ENCODE data around the gene AHCYL1.

The AHCYL1 gene

DNA sequence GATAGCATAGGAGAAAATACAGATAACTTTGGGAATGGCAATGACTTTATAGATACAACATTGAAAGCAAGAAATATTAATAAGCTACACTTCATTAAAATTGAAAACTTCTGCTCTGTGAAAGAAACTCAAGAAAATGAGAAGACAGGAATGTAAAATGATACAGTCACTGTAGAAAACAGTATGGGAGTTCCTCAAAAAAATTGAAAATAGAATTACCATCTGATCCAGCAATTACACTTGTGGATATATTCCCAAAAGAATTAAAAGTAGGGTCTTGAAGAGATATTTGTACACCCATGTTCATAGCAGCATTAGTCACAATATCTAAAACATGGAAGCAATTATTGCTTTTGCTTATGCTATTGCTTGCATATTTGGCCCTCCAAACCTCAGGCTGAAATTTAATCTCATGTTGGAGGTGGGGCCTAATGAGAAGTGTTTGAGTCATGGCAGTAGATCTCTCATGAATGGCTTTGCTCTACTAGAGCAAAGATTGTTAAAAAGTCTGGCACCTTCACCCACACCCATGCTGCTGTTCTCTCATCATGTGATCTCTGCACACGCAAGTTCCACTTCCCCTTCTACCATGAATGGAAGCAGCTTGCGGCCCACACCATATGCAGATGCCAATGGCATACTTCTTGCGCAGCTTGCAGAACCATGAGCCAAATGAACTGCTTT, 15.3 kb upstream of the AHCYL1 start:
- ChIA-PET POLR2A (no interaction called here), CTCF (interaction anchor here (1.4 kb wide), 1 partner anchor 179 kb away, joined by 4 read pairs; no protein-coding TSS in a partner anchor)
- no peak for TF ChIP-seq BHLHE40 (IDR thresholded peaks at IDR 0.05; ENCODE audit: borderline replicate concordance)
- DNase-seq (ENCODE audit: extremely low spot score) = no peak

DNA sequence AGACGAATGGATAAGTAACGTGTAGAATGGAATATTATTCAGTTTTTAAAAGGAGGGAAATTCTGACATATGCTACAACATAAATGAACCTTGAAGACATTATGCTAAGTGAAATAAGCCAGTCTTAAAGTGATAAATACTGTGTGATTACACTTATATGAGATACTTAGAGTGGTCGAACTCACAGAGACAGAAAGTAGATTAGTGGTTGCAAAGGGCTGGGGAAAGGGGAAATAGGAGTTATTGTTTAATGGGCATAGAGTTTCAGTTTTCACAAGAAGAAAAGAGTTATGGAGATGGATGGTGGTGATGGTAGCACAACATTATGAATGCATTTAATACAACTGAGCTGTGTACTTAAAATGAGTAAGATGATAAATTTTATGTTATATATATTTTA, 14.7 kb upstream of the AHCYL1 start:
- ChIA-PET POLR2A (no interaction called here), CTCF (interaction anchor here (1.4 kb wide), 1 partner anchor 179 kb away, joined by 4 read pairs; no protein-coding TSS in a partner anchor)
- TF ChIP-seq CTBP1 (IDR thresholded peaks at IDR 0.05; ENCODE audit: borderline replicate concordance) (no peak), ELF4 (IDR thresholded peaks at IDR 0.05) (no peak), FOXM1 (IDR thresholded peaks at IDR 0.05; ENCODE audit: borderline replicate concordance) (no peak), FOXK2 (IDR thresholded peaks at IDR 0.05) (no peak), ARNT (IDR thresholded peaks at IDR 0.05) (no peak)
- TF ChIP-seq, protein P1, sequence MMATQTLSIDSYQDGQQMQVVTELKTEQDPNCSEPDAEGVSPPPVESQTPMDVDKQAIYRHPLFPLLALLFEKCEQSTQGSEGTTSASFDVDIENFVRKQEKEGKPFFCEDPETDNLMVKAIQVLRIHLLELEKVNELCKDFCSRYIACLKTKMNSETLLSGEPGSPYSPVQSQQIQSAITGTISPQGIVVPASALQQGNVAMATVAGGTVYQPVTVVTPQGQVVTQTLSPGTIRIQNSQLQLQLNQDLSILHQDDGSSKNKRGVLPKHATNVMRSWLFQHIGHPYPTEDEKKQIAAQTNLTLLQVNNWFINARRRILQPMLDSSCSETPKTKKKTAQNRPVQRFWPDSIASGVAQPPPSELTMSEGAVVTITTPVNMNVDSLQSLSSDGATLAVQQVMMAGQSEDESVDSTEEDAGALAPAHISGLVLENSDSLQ (IDR thresholded peaks at IDR 0.05) = no peak
- DNase-seq (ENCODE audit: extremely low spot score) = no peak

DNA sequence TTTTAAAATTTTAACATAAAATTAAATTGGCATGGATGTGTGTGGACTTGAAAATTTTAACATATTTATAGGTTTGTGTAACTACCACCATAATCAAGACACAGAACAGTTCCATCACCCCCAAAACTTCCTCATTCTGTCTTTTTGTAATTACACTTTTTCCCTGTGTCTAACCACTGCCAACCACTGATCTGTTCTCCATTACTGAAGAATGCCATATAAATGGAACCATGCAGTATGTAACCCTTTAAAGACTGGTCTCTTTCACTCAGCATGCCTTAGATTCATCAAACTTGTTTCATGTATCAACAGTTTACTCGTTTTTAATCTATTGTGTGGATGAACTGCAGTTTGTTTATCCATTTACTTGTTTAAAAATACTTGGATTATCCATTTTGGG, 13.0 kb upstream of the AHCYL1 start:
- CTCF ChIA-PET = interaction anchor here (1.3 kb wide), 1 partner anchor 13 kb away, joined by 9 read pairs; the partner anchor contains the start of gene AHCYL1
- no peak for TF ChIP-seq BHLHE40 (IDR thresholded peaks at IDR 0.05; ENCODE audit: borderline replicate concordance)
- TF ChIP-seq LEF1 (IDR thresholded peaks at IDR 0.05; ENCODE audit: borderline replicate concordance) = no peak
- TF ChIP-seq CTBP1 (IDR thresholded peaks at IDR 0.05; ENCODE audit: borderline replicate concordance) = no peak
- no peak for TF ChIP-seq TARDBP (IDR thresholded peaks at IDR 0.05)
- no peak for TF ChIP-seq SP1 (IDR thresholded peaks at IDR 0.05)
- TF ChIP-seq ARNT (IDR thresholded peaks at IDR 0.05) = no peak
- no peak for TF ChIP-seq FOXK2 (IDR thresholded peaks at IDR 0.05)
- no peak for TF ChIP-seq HDGF (IDR thresholded peaks at IDR 0.05; ENCODE audit: borderline replicate concordance)
- TF ChIP-seq NFRKB (IDR thresholded peaks at IDR 0.05) = no peak
- no peak for TF ChIP-seq SUZ12 (IDR thresholded peaks at IDR 0.05)
- POLR2A ChIA-PET = no interaction called here
- no peak for DNase-seq (ENCODE audit: extremely low spot score)

DNA sequence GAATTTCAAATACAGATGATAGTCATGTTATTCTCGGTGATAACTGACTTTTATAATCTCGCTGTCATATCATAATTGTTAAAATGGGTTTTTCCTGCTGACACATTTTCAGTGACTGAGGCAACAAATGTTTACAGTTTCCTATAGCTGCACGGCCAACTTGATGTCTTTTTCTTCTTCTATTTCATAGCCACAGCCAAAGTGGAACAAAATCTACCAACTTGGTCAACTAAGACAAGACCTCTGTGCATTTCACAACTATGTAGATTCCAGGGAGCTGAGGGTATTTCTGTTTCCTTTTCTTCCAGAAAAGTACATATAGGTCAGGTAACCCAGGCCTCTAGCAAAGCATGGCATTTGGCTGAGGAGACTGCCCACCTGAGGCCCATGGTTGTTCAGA, 10.4 kb upstream of the AHCYL1 start:
- TF ChIP-seq FOXA1 (IDR thresholded peaks at IDR 0.05) (no peak), LEF1 (IDR thresholded peaks at IDR 0.05; ENCODE audit: borderline replicate concordance) (no peak), ELF4 (IDR thresholded peaks at IDR 0.05) (no peak), FOXK2 (IDR thresholded peaks at IDR 0.05) (no peak), BHLHE40 (IDR thresholded peaks at IDR 0.05; ENCODE audit: borderline replicate concordance) (no peak)
- POLR2A ChIA-PET = no interaction called here
- DNase-seq (ENCODE audit: extremely low spot score) = no peak
- CTCF ChIA-PET = interaction anchor here (3.4 kb wide), 1 partner anchor 10 kb away, joined by 9 read pairs; the partner anchor contains the start of gene AHCYL1

DNA sequence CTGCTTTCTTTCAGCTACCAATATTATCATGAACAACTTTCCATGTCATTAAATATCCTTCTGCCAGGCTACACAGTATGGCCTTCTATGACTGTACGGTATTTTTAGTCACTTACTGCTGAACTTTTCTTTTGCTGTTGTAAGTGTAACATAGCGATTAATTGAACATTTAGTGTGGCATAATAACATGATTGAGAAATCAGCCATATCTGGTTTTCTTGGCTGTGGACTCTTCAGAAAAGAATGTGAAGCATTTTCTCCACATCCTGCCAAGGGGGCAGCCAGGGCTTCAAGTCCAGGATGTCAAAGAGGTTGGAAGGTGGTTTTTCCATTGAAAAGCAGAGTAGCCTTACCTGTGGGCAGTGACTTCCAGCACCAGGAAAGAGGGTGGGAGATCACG, 8.8 kb upstream of the AHCYL1 start:
- DNase-seq (ENCODE audit: extremely low spot score) = no peak
- TF ChIP-seq CTBP1 (IDR thresholded peaks at IDR 0.05; ENCODE audit: borderline replicate concordance) (no peak), NFRKB (IDR thresholded peaks at IDR 0.05) (no peak), L3MBTL2 (conservative IDR thresholded peaks at IDR 0.05) (no peak), FOXK2 (IDR thresholded peaks at IDR 0.05) (no peak), FOXM1 (IDR thresholded peaks at IDR 0.05; ENCODE audit: borderline replicate concordance) (no peak), TARDBP (IDR thresholded peaks at IDR 0.05) (no peak), HDGF (IDR thresholded peaks at IDR 0.05; ENCODE audit: borderline replicate concordance) (no peak), ZNF384 (IDR thresholded peaks at IDR 0.05) (no peak), ELF4 (IDR thresholded peaks at IDR 0.05) (no peak), BHLHE40 (IDR thresholded peaks at IDR 0.05; ENCODE audit: borderline replicate concordance) (no peak), ARNT (IDR thresholded peaks at IDR 0.05) (no peak)
- CTCF ChIA-PET = interaction anchor here (3.4 kb wide), 1 partner anchor 9 kb away, joined by 9 read pairs; the partner anchor contains the start of gene AHCYL1
- POLR2A ChIA-PET = interaction anchor here (0.8 kb wide), 1 partner anchor 9 kb away, joined by 4 read pairs; the partner anchor contains the start of gene AHCYL1

DNA sequence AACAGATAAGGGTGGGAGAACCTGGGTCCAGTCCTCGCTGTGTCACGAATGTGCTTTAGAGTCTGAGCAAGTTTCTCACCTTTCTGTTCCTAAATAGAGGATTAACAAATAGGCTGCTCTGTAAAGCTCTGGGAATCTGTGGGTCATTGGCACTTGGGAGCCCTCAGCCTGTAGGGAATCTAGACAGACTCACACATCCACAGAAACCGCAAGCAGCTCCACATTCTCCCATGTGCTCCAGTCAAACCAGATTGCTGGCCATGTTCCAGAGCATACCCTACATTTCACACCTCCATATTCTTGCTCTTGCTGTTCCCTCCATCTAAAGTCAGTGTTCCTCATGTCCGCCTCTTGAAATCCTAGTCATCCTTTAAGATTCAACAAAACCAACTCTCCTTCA, 7.8 kb upstream of the AHCYL1 start:
- CTCF ChIA-PET = interaction anchor here (0.6 kb wide), 1 partner anchor 109 kb away, joined by 9 read pairs; no protein-coding TSS in a partner anchor
- no peak for TF ChIP-seq FOXM1 (IDR thresholded peaks at IDR 0.05; ENCODE audit: borderline replicate concordance)
- no peak for TF ChIP-seq FOXK2 (IDR thresholded peaks at IDR 0.05)
- no peak for TF ChIP-seq LEF1 (IDR thresholded peaks at IDR 0.05; ENCODE audit: borderline replicate concordance)
- TF ChIP-seq, protein P1 (IDR thresholded peaks at IDR 0.05) = no peak
- no peak for TF ChIP-seq SP1 (IDR thresholded peaks at IDR 0.05)
- TF ChIP-seq FOXA1 (IDR thresholded peaks at IDR 0.05) = no peak
- TF ChIP-seq NFRKB (IDR thresholded peaks at IDR 0.05) = no peak
- no peak for TF ChIP-seq ZNF384 (IDR thresholded peaks at IDR 0.05)
- TF ChIP-seq SUZ12 (IDR thresholded peaks at IDR 0.05) = no peak
- TF ChIP-seq BHLHE40 (IDR thresholded peaks at IDR 0.05; ENCODE audit: borderline replicate concordance) = no peak
- TF ChIP-seq ELF4 (IDR thresholded peaks at IDR 0.05) = no peak
- no peak for TF ChIP-seq HDGF (IDR thresholded peaks at IDR 0.05; ENCODE audit: borderline replicate concordance)
- TF ChIP-seq L3MBTL2 (conservative IDR thresholded peaks at IDR 0.05) = no peak
- TF ChIP-seq TARDBP (IDR thresholded peaks at IDR 0.05) = no peak
- TF ChIP-seq CTBP1 (IDR thresholded peaks at IDR 0.05; ENCODE audit: borderline replicate concordance) = no peak
- TF ChIP-seq ARNT (IDR thresholded peaks at IDR 0.05) = no peak
- POLR2A ChIA-PET = interaction anchor here (0.8 kb wide), 1 partner anchor 8 kb away, joined by 4 read pairs; the partner anchor contains the start of gene AHCYL1
- DNase-seq (ENCODE audit: extremely low spot score) = no peak

DNA sequence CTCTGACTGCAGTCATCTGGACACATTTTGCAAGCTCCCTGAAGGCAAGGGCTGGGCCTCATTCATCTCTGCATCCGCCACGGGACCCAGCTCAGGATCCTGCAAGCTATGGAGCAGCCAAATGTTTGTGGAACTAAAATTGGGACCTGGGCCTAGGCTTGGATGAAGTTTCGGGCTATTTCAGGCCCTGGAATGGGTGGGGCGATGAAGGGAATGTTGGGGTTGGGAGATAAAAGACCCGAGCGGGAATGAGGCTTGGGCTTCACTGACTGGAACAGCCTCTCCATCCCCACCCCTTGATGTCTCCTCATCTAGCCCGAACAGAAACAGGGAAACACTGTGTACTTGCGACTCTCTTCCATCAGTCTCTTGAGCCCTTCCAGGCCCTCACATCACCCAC, 7.3 kb upstream of the AHCYL1 start:
- POLR2A ChIA-PET = no interaction called here
- CTCF ChIA-PET = interaction anchor here (0.6 kb wide), 1 partner anchor 109 kb away, joined by 9 read pairs; no protein-coding TSS in a partner anchor
- DNase-seq (ENCODE audit: extremely low spot score) = no peak
- TF ChIP-seq TARDBP (IDR thresholded peaks at IDR 0.05) (no peak), NFRKB (IDR thresholded peaks at IDR 0.05) (no peak), L3MBTL2 (conservative IDR thresholded peaks at IDR 0.05) (no peak), FOXK2 (IDR thresholded peaks at IDR 0.05) (no peak), SP1 (IDR thresholded peaks at IDR 0.05) (no peak), ARNT (IDR thresholded peaks at IDR 0.05) (no peak)
- TF ChIP-seq, protein P1 (IDR thresholded peaks at IDR 0.05) = no peak
